GM10266 (cell line): ENCODE results near the gene DTNB.

Source experiments
- DNase-seq: peaks from one replicate; pipeline ENCODE4 v3.0.0; 2012; ENCODE audit errors: extremely low spot score
- CTCF ChIP-seq: IDR thresholded peaks from 2 replicates; pipeline ENCODE4 v1.5.1; 2012; ENCODE audit warnings: mild to moderate bottlenecking, low read depth; ENCODE audit not compliant: control insufficient read depth, insufficient read depth; ENCODE audit errors: missing control alignments

Gene DTNB

DNA sequence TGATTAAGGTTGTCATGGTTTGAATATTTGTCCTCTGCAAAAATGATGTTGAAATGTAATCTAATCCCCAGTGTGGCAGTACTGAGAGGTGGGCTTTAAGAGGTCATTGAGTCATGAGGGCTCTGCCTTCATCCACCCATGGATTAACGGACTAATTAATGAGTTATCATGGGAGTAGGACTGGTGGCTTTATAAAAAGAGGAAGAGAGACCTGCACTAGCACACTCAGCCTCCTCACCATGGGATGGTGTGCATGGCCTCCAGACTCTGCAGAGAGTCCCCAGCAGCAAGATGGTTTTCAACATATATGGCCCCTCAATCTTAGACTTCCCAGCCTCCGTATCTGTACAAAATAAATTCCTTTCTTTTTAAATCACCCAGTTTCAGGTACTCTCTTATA lies 41.0 kb downstream of the DTNB start:
- no peak for DNase-seq
- TF ChIP-seq CTCF = no peak

DNA sequence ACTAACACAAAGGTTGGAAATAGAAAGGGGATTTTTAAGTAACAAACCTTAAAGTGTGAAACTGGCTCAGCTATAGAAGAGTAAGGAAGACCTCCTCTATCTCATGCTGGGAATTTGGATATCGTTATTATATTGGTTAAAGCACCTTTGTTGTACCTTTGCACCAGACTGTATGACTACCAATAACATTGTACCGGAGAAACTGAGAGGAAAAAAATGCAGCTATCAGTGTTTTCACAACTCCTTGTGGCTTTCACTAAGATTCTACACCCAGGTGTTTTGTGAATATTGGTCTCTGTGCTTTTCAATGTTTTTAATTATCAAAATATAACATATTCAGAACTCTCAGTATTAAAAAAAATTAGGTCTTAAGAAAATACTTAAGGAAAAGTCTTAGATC lies 48.7 kb downstream of the DTNB start:
- no peak for TF ChIP-seq CTCF
- no peak for DNase-seq

DNA sequence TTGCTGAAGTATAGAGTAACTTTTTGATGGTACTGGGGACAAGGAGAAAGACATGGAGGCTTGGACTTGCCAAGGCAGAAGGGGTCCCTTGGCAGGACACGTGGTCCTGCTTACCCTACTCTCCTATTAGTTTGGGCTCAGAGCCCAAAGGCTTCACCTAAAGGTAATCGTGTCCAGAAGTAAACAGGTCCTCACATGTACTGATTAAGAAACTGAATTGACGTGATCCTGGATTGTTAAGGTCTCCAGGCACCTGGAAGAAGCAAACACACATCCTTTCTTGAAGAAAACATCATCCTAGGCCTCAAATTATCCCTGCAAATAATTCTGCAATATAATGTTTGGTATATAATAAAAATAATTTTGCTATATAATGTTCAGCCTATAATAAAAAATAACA lies 50.0 kb downstream of the DTNB start:
- no peak for DNase-seq
- TF ChIP-seq CTCF = no peak

- no peak for DNase-seq
- no peak for TF ChIP-seq CTCF
These were observed 52.7 kb downstream of the DTNB start for GRCh38 chr2:25620711-25621110.

- no peak for DNase-seq
- no peak for TF ChIP-seq CTCF
These were observed 53.3 kb downstream of the DTNB start for GRCh38 chr2:25620077-25620476.

DNA sequence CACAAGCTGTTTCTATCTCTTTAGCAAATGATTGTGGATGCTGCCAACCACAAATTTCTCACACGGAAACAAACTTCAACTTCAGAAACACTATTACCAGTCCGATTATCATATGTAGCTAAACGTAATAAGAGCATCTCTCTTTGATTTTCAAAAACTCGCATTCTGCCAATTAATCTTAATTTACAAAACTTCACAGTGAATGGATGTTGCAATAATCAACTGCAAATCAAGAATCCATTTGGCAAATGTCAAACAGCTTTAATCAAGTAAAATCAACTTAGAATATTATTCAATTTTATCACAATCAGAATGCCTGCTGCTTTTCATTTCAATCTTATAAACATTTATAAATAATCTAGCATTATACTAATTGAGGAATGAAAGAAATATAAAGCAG lies 54.2 kb downstream of the DTNB start:
- no peak for DNase-seq
- TF ChIP-seq CTCF = no peak

DNA sequence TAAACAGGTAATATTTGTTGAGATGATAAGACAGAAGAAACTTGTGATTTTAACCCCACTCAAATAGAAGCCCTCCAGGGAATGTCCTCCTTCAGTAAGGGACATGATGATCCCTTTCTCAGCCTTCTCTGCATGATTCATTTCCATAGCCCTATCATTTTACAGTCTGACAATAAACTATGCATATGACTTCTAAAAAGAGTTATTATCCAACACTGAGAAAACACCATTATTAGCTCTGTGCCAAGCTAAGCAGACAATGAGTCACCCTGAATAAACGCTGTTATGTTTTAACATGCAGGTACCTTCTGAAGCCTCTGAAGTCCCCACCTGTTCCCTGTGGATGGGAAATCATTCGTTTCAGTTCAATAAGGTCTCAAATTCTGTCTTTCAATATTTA lies 54.7 kb downstream of the DTNB start:
- DNase-seq = no peak
- TF ChIP-seq CTCF = no peak
